ENCODE data around the gene ALKBH2. TPM values are rescaled to one million over a fixed set of nuclear protein-coding genes. Genes with fewer than 3 reads are reported as not detected.
A peak's percentile ranks its signal among the peaks of the same experiment; 100 is the strongest.

ALKBH2 gene
- polyA plus RNA-seq, 3 donors = 3.7 to 13.0 (median 4.5) TPM

DNA sequence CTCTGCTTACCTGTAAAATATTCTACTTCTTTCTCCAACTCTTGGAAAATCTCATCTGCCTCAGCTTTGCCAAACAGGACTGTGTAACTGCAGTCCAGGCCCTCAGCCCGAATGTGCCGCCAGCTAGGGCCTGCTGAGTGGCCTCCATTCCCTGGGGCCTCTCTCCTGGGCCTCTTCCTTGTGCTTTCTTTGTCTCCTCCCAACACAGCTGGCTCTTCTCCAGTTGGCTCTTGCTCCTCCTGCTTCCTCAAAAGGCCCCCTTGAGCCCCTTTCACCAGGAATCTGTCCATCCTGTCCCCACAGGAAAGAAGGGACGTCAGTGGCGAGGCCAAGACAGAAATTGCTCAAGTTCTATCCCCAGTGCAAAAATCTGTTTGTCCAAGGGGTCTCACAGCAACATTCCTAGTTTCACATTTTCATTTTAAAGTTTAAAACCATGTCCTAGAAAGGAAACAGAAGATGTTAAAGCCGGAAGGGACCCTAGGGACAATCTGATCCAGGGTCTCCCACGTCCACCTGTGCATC, 713 bp downstream of the ALKBH2 start:
- peaks cover 16 to 21% of the 10 kb centered on the region in 2 donors for H3K36me3 Mint-ChIP-seq
- H3K9me3 Mint-ChIP-seq = peaks cover 0 to 2% (median 0%) of the 10 kb centered on the region in 7 donors
- peak overlapping the region; percentile 75 to 92 (median 85) for H3K27ac Mint-ChIP-seq
- peak overlapping the region; percentile 77 to 87 for H3K4me3 Mint-ChIP-seq
- peak overlapping the region; percentile 79 for H2AFZ ChIP-seq (ENCODE audit: insufficient read depth, low read depth, low read length, poor library complexity, severe bottlenecking)
- peaks cover 21% of the 10 kb centered on the region in 2 donors for H3K4me1 ChIP-seq (ENCODE audit: control insufficient read depth in 1 of 2, insufficient read depth in 2 of 2, low read length in 2 of 2)
- TF ChIP-seq, protein P1, sequence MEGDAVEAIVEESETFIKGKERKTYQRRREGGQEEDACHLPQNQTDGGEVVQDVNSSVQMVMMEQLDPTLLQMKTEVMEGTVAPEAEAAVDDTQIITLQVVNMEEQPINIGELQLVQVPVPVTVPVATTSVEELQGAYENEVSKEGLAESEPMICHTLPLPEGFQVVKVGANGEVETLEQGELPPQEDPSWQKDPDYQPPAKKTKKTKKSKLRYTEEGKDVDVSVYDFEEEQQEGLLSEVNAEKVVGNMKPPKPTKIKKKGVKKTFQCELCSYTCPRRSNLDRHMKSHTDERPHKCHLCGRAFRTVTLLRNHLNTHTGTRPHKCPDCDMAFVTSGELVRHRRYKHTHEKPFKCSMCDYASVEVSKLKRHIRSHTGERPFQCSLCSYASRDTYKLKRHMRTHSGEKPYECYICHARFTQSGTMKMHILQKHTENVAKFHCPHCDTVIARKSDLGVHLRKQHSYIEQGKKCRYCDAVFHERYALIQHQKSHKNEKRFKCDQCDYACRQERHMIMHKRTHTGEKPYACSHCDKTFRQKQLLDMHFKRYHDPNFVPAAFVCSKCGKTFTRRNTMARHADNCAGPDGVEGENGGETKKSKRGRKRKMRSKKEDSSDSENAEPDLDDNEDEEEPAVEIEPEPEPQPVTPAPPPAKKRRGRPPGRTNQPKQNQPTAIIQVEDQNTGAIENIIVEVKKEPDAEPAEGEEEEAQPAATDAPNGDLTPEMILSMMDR (IDR thresholded peaks at IDR 0.05) = no peak
- H3K27ac ChIP-seq (ENCODE audit: low read depth in 1 of 2, low read length in 2 of 2) = peak overlapping the region in 1 of 2 donors; percentile 68
- no peaks in the 10 kb centered on the region for H3K27me3 ChIP-seq (ENCODE audit: control insufficient read depth in 2 of 2, insufficient read depth in 2 of 2, low read length in 2 of 2)
- H3K36me3 ChIP-seq (replicated peaks in 1 of 2; ENCODE audit: control insufficient read depth in 1 of 2, insufficient read depth in 2 of 2, low read length in 2 of 2) = peaks cover 19 to 23% of the 10 kb centered on the region in 2 donors
- peak in 1 of 3 donors; percentile 9 for DNase-seq
- no peaks in the 10 kb centered on the region for H4K20me1 ChIP-seq (ENCODE audit: insufficient read depth, low read length)
- intact Hi-C loops (cut with micrococcal nuclease) = loop anchor here (1.0 to 10.0 kb wide), 9 partner anchors 40 to 578 kb away; partner anchors contain the start of genes FICD (in 2 of the 2), SSH1 (in 1 of the 2) and USP30 (in 1 of the 2)
- peak overlapping the region; percentile 42 to 70 (median 46) for H3K4me3 ChIP-seq (replicated peaks in 1 of 3; ENCODE audit: low read depth in 2 of 3, low read length in 3 of 3)
- WGBS (ENCODE audit: insufficient coverage) = 43% methylated on average over 6 of the region's 6 CpGs
- H3K79me2 ChIP-seq (ENCODE audit: insufficient read depth, low read length) = no peaks in the 10 kb centered on the region
- peak overlapping the region; percentile 48 for H3K9ac ChIP-seq (ENCODE audit: insufficient read depth, low read length, poor library complexity, severe bottlenecking)
- H3K4me2 ChIP-seq (replicated peaks; ENCODE audit: extremely low read depth, low read length, poor library complexity, severe bottlenecking) = peak overlapping the region; percentile 78
- peaks cover 22% of the 10 kb centered on the region for H3K4me1 Mint-ChIP-seq
- H3K9me3 ChIP-seq (replicated peaks in 1 of 2; ENCODE audit: control insufficient read depth in 1 of 2, insufficient read depth in 1 of 2, low read length in 2 of 2) = no peaks in the 10 kb centered on the region
- H3K27me3 Mint-ChIP-seq (ENCODE audit: low read depth in 3 of 3) = peaks cover 0 to 2% (median 0%) of the 10 kb centered on the region in 3 donors

- Histone ChIP-seq H3K4me3 (replicated peaks in 1 of 3; ENCODE audit: low read depth in 2 of 3, low read length in 3 of 3) (no peak overlapping the region), H3K4me2 (replicated peaks; ENCODE audit: extremely low read depth, low read length, poor library complexity, severe bottlenecking) (no peak overlapping the region), H3K27ac (ENCODE audit: low read depth in 1 of 2, low read length in 2 of 2) (no peak overlapping the region), H3K79me2 (ENCODE audit: insufficient read depth, low read length) (no peaks in the 10 kb centered on the region), H3K4me1 (ENCODE audit: control insufficient read depth in 1 of 2, insufficient read depth in 2 of 2, low read length in 2 of 2) (peaks cover 15 to 16% of the 10 kb centered on the region in 2 donors), H4K20me1 (ENCODE audit: insufficient read depth, low read length) (no peaks in the 10 kb centered on the region), H3K9ac (ENCODE audit: insufficient read depth, low read length, poor library complexity, severe bottlenecking) (no peak overlapping the region), H3K9me3 (replicated peaks in 1 of 2; ENCODE audit: control insufficient read depth in 1 of 2, insufficient read depth in 1 of 2, low read length in 2 of 2) (no peaks in the 10 kb centered on the region), H3K36me3 (replicated peaks in 1 of 2; ENCODE audit: control insufficient read depth in 1 of 2, insufficient read depth in 2 of 2, low read length in 2 of 2) (peaks cover 42 to 52% of the 10 kb centered on the region in 2 donors), H2AFZ (ENCODE audit: insufficient read depth, low read depth, low read length, poor library complexity, severe bottlenecking) (no peak overlapping the region), H3K27me3 (ENCODE audit: control insufficient read depth in 2 of 2, insufficient read depth in 2 of 2, low read length in 2 of 2) (no peaks in the 10 kb centered on the region)
- TF ChIP-seq, protein P1 (IDR thresholded peaks at IDR 0.05) = no peak
- peaks cover 0 to 2% (median 0%) of the 10 kb centered on the region in 7 donors for H3K9me3 Mint-ChIP-seq
- peaks cover 22% of the 10 kb centered on the region for H3K4me1 Mint-ChIP-seq
- peaks cover 40 to 46% of the 10 kb centered on the region in 2 donors for H3K36me3 Mint-ChIP-seq
- no peak overlapping the region for H3K4me3 Mint-ChIP-seq
- intact Hi-C loops (cut with micrococcal nuclease) = loop anchor here (10.0 kb wide), 7 partner anchors 125 to 575 kb away; partner anchors contain the start of genes FICD (in 2 of the 2) and SSH1 (in 1 of the 2)
- DNase-seq = no peak
- 97% methylated on average over 5 of the region's 7 CpGs for WGBS (ENCODE audit: insufficient coverage)
- H3K27me3 Mint-ChIP-seq (ENCODE audit: low read depth in 3 of 3) = peaks cover 0 to 2% (median 0%) of the 10 kb centered on the region in 3 donors
- H3K27ac Mint-ChIP-seq = no peak overlapping the region
Observed at GRCh38 chr12:109089683-109090082, 3.6 kb downstream of the ALKBH2 start.
